GM12878 (cell line): ENCODE results near the gene HOXB13.

ENCODE experiments used
- BCLAF1 ChIP-seq: fragments of 450-650 bp; IDR thresholded peaks from 2 replicates; pipeline ENCODE4 v1.6.1; 2017; ENCODE audit warnings: antibody characterized with exemption, mild to moderate bottlenecking, moderate library complexity
- CBX5 ChIP-seq: sonication (generic); IDR thresholded peaks from 2 replicates; pipeline ENCODE4 v1.6.1; 2016; ENCODE audit warnings: low read depth, moderate library complexity, mild to moderate bottlenecking, inconsistent platforms
- CTCF ChIP-seq, 3 experiments: IDR thresholded peaks in 2 of 3; conservative IDR thresholded peaks in 1 of 3; 2 replicates each; pipeline ENCODE4 v1.5.1; 2011; ENCODE audit warnings: low read depth in 3 of 3, low read length in 3 of 3, mild to moderate bottlenecking in 3 of 3, control low read depth in 2 of 3, moderate library complexity in 2 of 3, inconsistent platforms in 1 of 3, mixed read lengths in 1 of 3; ENCODE audit not compliant: control insufficient read depth in 2 of 3, insufficient read depth in 1 of 3; ENCODE audit errors: extremely low read depth in 1 of 3
- EGR1 ChIP-seq, 2 experiments: IDR thresholded peaks; 1 replicate in 1 of 2; 2 replicates in 1 of 2; pipeline ENCODE4 v1.6.1; 2011 to 2012; ENCODE audit warnings: low read depth in 2 of 2, low read length in 2 of 2, borderline replicate concordance in 1 of 2, mild to moderate bottlenecking in 1 of 2, moderate library complexity in 1 of 2
- EZH2 ChIP-seq: IDR thresholded peaks from 2 replicates; pipeline ENCODE4 v1.6.1; 2012; ENCODE audit warnings: low read depth, mild to moderate bottlenecking, control low read depth, inconsistent platforms, low read length, borderline replicate concordance; ENCODE audit not compliant: control insufficient read depth
- KAT2A ChIP-seq: conservative IDR thresholded peaks from 2 replicates; pipeline ENCODE4 v1.6.1; 2011; ENCODE audit warnings: low read depth, low read length; ENCODE audit not compliant: control insufficient read depth
- KDM1A ChIP-seq: fragments of 200-600 bp; sonication (generic); IDR thresholded peaks from 2 replicates; pipeline ENCODE4 v1.6.1; 2016; ENCODE audit warnings: borderline replicate concordance
- POLR2AphosphoS5 ChIP-seq: IDR thresholded peaks from 2 replicates; pipeline ENCODE4 v1.6.1; 2011; ENCODE audit warnings: mild to moderate bottlenecking, low read length, inconsistent platforms
- SIX5 ChIP-seq: IDR thresholded peaks from 2 replicates; pipeline ENCODE4 v1.6.1; 2011; ENCODE audit warnings: mild to moderate bottlenecking, low read depth, low read length, moderate library complexity; ENCODE audit not compliant: severe bottlenecking
- SUZ12 ChIP-seq: fragments of 200-600 bp; sonication (generic); IDR thresholded peaks from one replicate; pipeline ENCODE4 v1.6.1; 2018; ENCODE audit warnings: antibody characterized with exemption, mild to moderate bottlenecking; ENCODE audit not compliant: unreplicated experiment

- TF ChIP-seq KDM1A (no peak), SUZ12 (no peak), CTCF (IDR thresholded peaks at IDR 0.05 in 2 of 3, conservative IDR thresholded peaks at IDR 0.05 in 1 of 3; ENCODE audit: control insufficient read depth in 2 of 3, extremely low read depth in 1 of 3, insufficient read depth in 1 of 3, low read depth in 3 of 3, low read length in 3 of 3) (no peak), EGR1 (IDR thresholded peaks at IDR 0.05; ENCODE audit: borderline replicate concordance in 1 of 2, low read depth in 2 of 2, low read length in 2 of 2) (no peak), EZH2 (no peak), BCLAF1 (no peak), SIX5 (no peak), POLR2AphosphoS5 (no peak), CBX5 (no peak), KAT2A (no peak)
These were observed 44.7 kb upstream of the HOXB13 start for GRCh38 chr17:48773245-48773644.
